NCI-H2196 (cell line): ENCODE measurements around the gene S100A14.

Experiments used
- DNase-seq: peaks from one replicate; lab custom pipeline; 2025; ENCODE audit not compliant: unreplicated experiment; lab: John Stamatoyannopoulos, UW

The S100A14 gene

DNA sequence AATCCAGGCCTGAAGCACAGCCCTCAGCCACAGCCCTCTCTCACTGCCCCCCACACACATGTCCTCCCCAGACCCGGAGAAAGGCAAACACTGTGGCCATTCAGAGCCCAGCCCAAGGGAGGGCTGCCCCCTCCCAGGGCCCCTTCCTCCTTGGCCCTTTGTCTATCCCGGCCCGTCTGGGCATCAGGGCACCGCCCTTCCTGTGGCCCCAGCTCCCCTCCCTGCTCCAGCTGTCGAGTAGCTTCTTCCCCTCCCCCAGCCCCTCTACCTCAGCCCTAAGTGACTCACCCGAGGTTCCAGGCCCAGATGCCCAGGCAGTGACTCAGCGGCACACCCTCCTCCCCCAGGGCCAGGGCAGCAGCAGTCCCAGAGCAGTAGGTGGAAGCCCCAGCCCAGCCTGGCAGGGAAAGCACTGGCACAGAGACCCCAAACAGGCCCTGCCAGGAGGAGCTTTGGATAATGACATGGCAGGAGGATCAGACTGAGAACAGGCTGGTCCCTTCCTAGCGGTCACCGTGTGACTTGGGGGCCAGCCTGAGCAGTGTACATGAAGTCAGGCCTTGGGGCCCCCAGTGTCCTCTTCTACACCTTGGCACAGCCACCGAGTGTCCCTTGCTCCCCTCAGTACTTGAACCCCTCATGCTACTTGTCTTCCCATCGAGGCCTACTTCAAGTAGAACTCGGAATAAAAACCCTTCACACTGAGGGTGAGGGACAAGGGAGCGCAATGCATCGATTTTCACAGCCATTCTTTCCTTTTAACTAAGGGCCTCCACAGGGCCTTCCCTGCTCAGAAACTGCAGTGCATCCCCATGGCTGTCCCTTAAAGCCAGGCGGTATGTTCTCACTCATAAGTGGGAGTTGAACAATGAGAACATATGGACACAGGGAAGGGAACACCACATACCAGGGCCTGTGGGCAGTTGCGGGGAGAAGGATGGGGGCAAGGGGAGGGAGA, 49.4 kb downstream of the S100A14 start:
- peak; percentile 92 for DNase-seq

DNA sequence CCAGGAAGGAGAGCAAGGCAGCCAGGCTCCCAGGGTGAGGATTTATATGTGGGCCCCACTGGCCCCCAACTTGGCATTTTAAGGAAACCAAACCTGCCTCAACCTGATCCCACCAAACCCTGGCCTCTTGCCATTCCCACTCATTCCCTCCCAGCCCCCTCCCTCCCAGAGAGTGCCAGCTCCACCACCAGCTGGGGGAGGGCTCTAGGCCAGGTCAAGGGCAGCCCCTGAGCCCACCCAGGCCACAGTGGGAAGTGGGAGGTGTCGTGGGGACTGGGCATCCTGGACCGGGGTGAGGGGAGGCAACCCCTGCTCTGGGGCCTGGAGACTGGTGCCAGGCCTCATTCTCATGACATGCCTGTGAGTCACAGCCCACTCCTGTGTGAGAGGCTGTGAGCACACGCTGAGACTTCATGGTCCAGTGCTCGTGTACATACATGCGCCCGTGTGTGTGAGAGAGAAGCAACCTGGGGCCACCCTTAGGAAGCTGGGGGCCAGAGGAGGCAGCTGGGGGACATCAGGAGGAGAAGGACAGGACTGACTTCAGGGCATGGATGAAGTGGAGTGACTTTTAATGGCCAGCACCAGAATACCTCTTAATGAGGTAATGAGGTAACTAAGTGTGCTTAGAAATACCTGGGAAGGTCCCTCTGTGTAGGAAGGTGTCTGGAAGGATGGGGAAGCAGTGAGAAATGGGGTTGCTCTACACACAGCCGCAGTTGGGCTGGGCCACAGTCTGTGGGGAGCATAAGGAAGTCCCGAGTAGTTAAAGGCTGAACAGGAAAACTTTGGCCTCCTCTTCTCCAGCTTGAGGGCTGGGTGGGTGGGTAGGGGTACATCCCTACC, 50.4 kb downstream of the S100A14 start, which contains the start of gene S100A2:
S100A2 (minus strand) TSS at position 316 of the 846 bp plus-strand sequence. CDS start 1,967 bp downstream, outside the sequence.
- peak; percentile 60 for DNase-seq
